Measurements from ENCODE around the gene SLC25A29.
"Not testable (repeated sequence)": the region's sequence is repeated elsewhere in the genome, so short reads cannot be mapped to it uniquely, and the experiment has no call there.

SLC25A29 gene, protein sequence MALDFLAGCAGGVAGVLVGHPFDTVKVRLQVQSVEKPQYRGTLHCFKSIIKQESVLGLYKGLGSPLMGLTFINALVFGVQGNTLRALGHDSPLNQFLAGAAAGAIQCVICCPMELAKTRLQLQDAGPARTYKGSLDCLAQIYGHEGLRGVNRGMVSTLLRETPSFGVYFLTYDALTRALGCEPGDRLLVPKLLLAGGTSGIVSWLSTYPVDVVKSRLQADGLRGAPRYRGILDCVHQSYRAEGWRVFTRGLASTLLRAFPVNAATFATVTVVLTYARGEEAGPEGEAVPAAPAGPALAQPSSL

DNA sequence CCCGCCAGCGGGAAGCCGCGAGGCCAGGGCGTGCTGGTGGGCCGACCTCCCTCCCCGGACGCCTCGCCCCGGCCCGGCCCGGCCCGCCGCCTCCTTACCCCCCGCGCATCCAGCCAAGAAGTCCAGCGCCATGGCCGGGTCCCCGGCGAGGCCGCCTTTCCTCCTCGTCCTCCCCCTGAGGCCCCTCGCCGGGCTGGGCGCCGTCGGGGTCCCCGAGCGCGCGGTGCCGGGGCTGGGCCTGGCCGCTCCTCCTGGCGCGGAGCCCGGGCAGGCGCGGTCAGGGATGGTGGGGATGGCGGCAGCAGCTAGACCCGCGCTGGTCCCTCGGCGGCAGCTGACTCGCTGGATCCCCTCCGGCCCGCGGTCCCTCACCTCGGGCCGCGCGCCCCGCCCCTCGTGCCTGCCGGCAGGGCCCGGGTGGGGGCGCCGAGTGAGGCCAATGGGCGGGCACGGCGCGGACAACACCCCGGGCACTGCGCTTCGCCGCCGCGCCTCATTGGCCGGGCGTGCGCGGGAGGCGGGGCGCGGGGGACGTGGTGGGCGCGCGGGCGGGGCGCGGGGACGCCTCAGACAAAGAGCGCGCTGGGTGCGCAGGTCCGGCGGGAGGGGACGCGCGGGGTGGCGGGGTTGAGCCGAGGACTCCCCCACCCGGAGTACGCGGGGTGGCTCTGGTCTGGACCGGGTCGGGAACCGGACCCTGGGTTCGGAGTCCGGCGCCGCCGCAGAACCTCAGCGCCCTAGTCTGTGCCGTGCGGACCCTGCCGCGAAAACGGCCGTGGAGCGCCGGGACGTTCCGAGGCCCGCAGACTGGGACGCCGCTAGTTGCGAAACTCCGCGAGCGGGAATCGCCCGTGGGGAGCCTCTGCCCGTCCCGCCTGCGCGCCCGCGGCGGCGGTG is at the start of gene SLC25A29:
SLC25A29 (minus strand) TSS at position 344 of the 897 bp plus-strand sequence; CDS start at position 132, 212 bp downstream.
- DNase-seq, result peak; percentile 87

DNA sequence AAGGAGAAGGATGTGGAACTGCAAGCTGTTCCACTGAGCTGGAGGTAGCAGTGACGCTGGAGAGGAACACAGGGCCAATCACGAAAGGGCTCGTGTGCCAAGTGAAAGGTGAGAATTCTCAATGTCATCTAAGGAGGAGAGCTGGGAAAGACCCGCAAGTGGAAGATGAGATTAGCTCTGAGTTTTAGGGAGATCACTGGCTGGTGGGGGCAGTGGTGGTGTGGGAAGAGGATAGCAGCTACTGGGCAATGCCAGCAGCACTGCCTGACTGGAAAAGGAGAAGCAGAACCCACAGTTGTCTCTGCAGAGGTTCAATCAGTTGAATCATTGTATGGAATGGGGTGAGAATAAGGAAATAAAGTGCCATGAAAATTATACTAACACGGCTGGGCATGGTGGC is 44.7 kb upstream of the SLC25A29 start:
- no peak for DNase-seq

DNA sequence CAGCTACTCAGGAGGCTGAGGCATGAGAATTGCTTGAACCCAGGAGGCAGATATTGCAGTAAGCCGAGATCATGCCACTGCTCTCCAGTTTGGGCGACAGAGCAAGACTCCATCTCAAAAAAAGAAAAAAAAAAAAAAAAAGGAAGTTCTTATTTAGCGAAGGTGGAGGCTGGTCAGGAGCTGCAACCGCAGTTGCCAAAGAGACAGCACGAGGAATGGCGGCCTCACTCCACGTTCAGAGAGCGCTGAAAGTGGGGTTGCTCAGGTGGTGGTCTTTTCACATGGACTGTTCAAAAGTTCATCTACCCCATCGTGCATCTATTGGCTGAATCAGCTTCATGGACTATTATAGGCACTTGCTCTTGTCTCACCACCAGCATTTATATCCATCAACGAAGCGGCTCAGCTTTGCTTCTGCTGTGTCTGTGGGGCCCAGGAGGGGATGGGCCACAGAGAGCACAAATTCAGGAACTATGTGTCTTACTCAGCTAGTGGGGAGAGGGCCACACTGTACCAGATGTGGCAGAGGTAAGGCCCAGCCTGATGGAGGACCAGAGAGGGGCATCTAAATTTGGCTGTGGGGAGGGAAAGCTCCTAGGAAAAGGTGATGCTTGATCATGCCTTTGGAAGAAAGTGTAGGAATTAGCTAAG is 44.2 kb upstream of the SLC25A29 start:
- no peak for DNase-seq

DNA sequence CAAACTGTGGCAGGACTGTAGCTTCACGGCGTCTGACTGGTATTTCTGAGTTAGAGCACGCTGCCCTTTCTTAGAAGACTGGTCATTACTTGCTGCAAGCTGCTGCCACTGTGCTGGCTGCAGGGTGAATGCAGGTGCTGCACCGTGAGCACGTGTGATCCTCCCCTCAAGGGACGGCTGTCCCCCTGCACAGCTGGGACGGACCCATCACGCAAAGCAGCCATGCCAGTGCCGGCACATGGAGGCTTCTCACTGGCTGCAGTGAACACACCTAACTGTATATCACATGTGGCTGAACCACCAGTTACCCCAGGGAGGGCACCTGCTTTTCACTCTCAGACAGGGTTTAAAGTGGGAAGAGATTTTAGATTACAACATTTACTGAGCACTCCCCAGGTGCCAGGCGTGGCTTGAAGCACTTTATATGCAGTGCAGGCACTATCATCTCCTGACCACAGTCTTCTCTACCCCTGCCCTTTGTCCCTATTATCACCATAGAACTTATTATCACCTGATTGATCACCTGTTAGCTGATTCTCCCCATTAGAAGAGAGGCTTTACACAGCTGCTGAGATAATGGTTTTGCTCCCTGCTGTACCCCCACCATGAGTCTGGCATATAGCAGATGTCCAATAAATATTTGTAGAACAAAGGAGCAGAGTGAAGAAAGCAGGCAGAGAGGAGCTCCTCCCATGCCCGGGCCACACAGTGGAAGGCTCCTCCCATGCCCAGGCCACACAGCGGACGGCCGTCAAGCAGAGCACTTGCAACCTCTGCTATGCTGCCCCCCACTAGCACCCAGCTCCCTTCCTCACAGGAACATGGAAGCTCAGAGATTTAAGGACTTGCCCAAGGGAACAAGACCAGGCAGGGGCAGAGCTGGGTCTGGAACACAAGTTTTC is 42.8 kb upstream of the SLC25A29 start:
- no peak for DNase-seq

DNA sequence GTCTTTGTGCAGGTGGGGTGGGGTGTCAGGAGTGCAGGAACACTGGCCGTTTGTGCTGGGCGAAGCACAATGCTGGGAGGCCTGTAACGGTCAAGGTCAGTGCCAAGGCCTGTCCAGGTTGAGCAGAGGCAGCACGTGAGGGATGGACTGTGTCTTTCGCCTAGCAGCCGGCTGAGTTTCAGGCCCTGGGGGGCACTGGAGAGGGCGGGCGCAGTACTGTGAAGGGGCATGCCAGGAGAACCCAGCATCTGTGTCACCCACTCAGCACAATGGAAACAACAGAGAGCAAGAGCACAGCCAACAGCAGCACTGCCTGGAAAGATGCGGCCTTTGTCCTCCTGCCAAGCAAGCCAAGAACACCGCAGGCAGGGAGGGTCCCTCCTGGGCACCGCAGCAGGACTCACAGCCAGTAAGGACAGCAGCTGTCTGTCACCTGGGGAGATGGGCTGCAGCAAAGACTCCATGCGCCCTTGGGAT is 42.0 kb upstream of the SLC25A29 start:
- no peak for DNase-seq

DNA sequence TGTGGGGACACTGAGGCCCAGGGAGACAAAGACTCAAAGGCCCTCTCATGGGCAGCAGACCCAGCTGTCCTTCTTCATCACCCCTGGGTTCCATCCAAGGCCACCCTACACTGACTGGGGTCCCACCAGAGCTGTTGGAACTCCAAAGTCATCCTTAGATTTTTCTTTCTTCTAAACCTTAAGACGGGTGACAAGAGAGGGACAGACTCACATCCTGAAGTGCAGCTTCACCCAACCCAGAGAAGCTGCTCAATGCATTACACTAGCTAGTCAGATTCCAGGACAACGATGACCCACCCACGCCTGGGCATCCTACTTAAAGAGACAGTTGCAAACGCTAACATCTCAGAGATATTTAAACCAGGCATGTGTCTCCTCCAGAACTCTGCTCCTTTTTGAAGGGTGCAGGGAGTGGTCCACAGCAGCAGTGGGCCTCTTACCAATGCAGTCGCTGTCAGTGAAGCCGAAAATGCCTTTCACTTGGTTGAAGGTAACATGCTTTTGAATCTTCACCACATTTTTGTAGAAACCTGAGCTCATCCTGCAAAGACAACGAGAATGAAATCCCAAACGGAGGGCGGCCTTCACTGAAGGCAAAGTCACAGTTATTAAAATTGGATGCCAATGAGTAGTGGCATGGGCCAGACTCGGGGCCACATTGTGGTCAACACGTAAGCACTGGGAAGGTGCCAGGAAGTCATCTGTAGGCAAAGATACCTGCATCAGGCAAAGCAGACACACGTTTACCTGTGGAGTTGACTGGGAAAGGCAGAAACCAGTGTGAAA is 40.3 kb upstream of the SLC25A29 start:
- no peak for DNase-seq

DNA sequence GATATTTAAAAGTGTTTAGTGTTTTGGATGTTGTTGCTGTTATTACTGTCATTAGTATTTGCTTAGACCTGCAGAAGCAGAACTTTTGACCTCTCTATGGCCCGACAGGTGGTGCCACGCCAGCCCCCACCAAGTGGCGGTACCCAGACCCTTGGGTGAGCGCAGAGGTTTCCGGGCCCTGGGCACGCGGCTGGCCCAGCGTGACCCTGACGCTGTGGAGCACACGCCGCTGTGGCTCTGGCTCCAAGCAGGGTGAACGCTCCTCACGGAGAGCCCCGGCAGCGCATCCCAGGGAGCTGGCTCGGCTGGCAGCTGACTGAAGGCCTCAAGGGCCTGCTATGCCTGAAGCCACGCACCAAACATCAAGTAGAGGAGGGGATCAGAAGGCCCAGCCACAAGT is 39.5 kb upstream of the SLC25A29 start:
- DNase-seq, result no peak

DNA sequence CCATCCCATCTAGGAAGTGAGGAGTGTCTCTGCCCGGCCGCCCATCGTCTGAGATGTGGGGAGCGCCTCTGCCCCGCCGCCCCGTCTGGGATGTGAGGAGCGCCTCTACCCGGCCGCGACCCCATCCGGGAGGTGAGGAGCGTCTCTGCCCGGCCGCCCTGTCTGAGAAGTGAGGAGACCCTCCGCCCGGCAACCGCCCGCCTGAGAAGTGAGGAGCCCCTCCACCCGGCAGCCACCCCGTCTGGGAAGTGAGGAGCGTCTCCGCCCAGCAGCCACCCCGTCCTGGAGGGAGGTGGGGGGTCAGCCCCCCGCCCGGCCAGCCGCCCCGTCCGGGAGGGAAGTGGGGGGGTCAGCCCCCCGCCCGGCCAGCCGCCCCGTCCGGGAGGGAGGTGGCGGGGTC is 38.4 kb upstream of the SLC25A29 start:
- not testable (repeated sequence) for DNase-seq

DNA sequence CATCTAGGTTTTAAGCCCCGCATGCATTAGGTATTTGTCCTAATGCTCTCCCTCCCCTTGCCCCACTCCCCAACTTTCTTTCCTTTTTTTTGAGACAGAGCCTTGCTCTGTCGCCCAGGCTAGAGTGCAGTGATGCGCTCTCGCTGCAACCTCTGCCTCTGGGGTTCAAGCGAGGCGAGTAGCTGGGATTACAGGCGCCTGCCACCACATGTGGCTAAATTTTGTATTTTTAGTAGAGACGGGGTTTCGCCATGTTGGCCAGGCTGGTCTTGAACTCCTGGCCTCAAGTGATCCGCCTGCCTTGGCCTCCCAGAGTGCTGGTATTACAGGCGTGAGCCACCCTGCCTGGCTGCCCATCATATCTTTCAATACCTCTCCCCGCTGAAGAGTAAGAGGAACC is 36.6 kb upstream of the SLC25A29 start:
- not testable (repeated sequence) for DNase-seq

DNA sequence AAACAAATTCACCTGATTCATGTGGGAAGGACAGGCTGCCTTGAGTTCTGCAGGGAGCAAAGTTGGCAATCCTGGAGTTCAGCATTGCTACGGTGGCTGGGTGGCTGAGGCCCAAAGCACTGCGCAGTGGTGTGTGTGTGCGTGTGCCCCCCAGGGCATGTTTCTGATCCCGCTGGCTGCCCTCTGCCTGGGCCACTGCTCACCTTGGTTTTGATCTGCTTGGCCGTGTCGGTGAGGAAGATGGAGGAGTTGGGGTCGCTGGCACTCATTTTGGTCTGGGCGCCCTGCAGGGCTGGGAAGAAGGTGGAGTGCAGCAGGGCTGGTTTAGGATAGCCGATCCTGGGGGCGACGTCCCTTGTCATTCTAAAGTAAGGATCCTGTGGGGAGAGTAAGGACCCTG is 36.0 kb upstream of the SLC25A29 start:
- no peak for DNase-seq

DNA sequence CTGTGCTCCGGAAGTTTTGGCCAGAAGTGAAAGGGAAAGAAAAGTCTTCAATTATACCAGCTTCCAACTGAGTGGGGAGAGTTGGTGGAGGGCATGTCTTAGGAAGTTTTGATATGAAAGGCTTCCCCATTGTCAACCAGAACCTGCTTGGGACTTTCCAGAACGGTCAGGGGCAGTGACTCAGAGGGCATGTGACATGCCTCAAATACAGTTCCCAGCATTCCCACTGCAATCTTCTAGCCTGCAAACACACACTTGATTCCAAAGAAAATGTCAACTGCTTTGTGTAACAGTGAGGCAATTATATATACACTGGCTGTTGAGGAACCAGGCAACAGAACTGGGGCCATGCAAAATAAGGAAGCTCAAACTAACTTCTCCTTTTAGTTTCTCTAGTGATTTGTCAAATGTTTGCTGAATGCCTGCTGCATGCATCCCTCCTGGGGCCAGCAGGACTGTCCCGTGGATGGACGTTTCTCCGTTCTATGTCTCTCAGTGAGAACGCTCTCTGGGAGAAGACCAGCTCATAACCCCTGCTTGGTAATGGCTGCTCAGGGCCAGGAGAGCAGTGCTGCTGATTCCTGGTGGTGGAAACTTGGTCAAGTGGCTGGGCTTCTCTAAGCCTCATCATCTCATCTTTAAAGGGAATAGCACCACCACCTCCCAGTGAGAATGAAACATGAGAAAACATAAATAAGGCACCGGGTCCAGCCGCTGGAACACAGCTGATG is 35.2 kb upstream of the SLC25A29 start:
- no peak for DNase-seq

DNA sequence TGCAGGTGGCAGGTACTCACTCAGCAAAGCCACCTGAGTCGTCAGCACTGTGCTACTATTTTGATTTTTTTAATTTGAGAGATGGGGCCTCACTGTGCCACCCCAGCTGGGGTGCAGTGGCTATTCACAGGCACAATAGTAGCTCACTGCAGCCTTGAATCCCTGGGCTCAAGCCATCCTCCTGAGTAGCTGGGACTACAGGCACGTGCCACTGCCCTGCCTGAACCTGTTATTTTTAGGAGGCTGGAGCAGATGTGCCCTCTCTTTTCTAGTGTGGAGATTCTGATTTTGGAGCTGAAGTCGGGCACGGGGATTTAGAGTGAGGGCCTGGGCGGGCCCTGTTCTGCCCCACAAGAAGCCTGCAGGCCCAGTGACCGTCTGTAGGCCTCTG is 34.2 kb upstream of the SLC25A29 start:
- DNase-seq, result no peak

DNA sequence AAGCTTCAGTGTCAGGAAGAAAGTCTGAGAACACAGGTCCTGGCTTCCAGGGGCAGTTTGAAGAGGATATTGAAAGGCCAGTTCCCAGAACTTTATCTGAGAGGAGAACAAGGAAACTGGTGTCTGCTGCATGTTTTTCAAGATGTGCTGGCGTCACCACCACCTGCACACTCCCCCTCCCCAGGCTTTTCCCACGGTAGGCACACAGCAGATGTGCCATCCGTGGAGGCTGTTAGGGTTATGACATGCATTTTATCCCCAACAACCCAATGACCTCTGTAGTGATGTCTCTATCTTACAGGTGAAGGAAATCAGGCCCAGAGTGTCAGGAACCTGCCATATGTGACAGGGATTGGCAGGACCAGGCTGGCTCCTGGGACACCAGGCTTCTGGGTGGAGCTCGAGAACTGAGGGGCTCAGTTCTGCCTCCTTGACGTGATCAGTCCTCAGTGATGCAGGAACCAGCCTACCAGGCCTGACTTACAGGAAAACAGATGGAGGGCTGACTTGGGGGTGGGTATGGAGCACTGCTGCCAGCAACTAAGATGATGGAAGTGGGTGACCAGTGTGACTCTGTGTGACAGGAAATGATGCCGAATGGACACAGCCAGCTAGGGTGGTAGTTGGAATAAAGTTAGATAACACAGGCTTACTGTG is 33.6 kb upstream of the SLC25A29 start:
- no peak for DNase-seq

DNA sequence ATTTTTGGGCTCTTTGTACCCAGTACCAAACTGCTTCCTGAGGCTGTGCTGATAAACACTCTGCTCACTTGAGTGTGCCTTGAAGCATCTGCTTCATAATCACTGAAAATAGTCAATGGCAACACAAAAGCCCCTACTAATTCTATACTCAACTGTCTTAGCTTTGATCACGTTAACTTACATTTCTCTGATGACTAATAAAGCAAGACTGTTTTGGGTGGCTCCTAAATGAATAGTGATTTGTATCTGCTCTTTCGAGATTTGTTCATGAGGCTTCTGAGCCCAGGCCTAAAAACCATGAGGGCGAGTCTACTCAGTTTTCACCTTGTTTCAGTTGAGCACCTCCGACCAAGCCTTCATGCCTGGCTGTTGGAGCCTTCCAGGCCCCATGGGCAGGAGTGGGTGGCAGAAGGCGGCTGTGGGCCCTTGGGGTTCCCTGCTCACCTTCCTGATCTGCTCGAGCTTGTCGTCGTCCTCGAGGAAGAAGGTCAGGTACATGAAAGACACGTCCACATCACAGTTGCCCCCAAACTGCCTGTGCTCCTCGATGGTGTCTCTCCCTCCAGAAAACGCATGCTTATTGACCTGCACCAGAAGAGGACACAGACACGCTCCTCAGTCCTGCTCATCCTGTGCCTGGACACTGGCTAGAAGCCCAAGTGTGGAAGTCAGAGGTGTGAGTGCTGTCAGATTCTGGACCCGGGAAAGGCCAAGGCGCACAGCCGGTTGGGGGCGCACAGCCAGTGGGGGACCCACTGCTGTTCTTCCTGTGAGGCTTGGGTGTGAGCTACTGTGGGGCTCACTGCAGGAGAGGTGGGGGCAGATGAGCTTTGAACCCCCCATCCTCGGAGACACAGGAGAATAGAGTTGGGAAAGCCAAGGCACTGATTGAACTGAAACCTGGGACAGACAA is 30.6 kb upstream of the SLC25A29 start:
- DNase-seq, result no peak

DNA sequence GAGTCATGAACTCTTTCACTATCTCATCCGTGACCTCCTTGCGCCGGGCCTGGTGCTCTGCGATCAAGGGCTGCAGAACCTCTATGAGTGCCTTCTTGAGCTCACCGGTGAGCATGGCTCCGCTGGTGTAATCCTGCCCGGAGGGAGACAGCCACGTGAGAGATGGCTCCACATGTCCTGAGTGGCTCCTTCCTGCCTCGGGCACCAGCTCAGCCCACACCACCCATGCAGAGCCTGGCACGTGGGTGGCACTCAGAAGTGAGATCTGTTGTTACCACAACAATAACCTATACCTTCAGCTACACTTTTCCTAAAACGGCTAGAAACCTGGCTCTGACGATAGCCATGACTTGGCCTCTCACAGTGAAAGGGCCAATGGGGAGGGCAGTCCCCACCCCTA is 28.7 kb upstream of the SLC25A29 start:
- DNase-seq, result no peak

DNA sequence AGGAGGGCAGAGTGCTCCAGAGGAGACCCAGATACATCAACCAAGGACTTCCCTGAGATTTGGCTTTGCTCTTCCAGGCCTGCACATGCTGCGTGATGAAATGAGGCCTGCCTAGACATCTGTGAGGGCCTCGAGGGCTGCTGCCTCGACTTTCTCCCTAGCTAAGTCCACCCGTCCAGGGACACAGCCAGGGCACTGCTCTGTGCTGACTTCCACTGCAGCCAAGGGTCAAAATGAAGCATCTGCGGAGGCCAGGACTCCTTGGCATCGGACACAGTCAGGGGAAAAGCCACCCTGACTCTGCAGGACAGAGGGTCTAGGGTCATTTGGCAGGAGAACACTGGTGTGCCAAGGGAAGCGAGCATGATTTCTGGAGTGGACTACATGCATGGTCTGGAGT is 27.6 kb upstream of the SLC25A29 start:
- no peak for DNase-seq

DNA sequence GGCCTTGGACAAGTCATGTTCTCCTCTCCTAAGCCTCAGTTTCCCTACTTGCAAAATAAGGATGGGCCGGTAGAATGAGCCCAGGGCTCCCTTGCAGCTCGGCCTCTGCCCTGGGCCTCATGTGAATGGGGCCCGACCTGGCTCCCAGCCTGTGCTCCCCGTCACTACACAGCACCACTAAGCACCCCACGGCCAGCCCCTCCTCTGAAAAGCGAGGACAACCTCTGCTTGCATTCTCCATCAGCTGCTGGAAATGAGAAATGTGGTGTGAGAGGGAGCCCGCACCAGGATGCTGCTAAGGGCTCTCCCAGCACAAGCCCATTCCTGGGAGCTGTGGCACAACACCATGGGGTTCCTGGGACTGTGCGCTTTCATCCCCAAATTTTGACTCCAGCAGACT is 27.1 kb upstream of the SLC25A29 start:
- DNase-seq, result no peak

DNA sequence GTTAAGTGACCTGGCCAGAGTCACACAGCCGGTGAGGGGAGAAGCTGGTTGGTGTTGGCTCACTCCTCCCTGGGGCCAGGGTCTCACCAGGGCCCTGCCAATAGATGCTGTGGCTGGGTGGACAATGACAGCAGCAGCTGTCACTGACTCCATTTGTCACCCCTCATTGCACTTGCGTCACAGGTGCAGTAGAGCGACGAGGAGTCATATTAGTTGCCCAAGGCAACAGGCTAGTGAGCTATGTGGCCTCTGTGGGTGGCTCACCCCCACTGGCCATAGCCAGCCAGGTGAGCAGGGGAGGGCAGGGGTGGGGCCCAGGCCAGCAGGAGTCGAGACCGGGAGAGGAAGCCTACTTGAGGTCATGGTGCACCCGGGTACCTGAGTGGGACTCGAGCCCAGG is 26.6 kb upstream of the SLC25A29 start:
- no peak for DNase-seq

DNA sequence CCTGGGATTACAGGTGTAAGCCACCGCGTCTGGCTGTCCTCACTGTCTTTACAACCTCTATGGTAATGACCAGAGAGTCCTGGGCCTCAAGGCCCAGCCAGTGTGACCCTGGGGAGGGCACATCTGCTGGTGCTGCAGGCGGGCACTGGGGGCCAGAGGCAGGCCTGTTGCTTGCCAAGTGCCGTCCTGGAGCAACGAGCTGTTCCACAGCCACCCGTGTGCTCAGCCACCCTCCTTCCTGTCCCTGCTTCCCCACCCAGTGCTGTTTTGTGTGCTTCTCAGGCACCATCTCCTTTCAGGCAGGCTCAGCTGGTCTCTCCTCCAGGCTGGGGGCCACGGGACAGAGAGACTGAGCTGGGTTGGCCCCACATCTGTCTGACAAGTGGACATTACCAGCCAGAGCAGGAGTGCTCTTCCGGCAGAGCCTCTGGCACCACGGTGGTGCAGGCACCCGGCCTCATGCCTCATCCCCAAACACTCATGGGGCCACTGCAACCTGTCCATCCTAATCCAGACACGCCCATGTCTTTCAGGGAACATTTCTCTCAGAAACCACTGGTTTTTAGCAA is 25.9 kb upstream of the SLC25A29 start:
- DNase-seq, result no peak
